ENCODE measurements around the gene KIF11.

KIF11 gene

GRCh38 chr10:92702301-92702916, 109.5 kb downstream of the KIF11 start:
- DNase-seq (ENCODE audit: low read depth in 1 of 2, low spot score in 1 of 2): no peak
